Adrenal gland (tissue), 12 donors: ENCODE measurements around the gene PAK5. TPM values are rescaled to one million over a fixed set of nuclear protein-coding genes. Genes with fewer than 3 reads are reported as not detected.

ENCODE experiments used
- DNase-seq, 7 donors: peaks; one replicate each; pipeline ENCODE4 v3.0.0-alpha.2; 2019 to 2020
- H3K27ac ChIP-seq, 5 donors: fragments of 200-600 bp; sonication (generic) in 4 of 5; 1 replicate in 3 of 5; 2 replicates in 2 of 5; pipeline versions ENCODE4 v1.5.1 to v1.8.0; 2016 to 2020; ENCODE audit warnings: mild to moderate bottlenecking in 1 of 5
- H3K27me3 ChIP-seq: fragments of 200-600 bp; 2 replicates; pipeline ENCODE4 v1.8.0; 2021
- H3K36me3 ChIP-seq, 2 donors: fragments of 200-600 bp; replicated peaks in 1 of 2; 1 replicate in 1 of 2; 2 replicates in 1 of 2; pipeline versions ENCODE4 v1.5.1 to v1.8.0; 2018 to 2022
- H3K4me1 ChIP-seq, 2 donors: fragments of 200-600 bp; replicated peaks in 1 of 2; 1 replicate in 1 of 2; 2 replicates in 1 of 2; pipeline versions ENCODE4 v1.5.1 to v1.8.0; 2018 to 2021
- H3K4me3 ChIP-seq, 4 donors: fragments of 200-600 bp; sonication (generic) in 3 of 4; one replicate each; pipeline ENCODE4 v1.5.1; 2016 to 2018
- H3K9me3 ChIP-seq, 3 donors: fragments of 200-600 bp; sonication (generic) in 1 of 3; replicated peaks in 1 of 3; 1 replicate in 2 of 3; 2 replicates in 1 of 3; pipeline versions ENCODE4 v1.5.1 to v1.8.0; 2016 to 2021
- CTCF ChIP-seq, 6 experiments: fragments of 450-650 bp in 4 of 6; fragments of 200-600 bp in 2 of 6; sonication (generic) in 1 of 6; IDR thresholded peaks; 1 replicate in 5 of 6; 2 replicates in 1 of 6; pipeline versions ENCODE4 v1.5.1 to v1.8.0; 2016 to 2021; ENCODE audit warnings: antibody characterized with exemption in 6 of 6, mild to moderate bottlenecking in 2 of 6, moderate library complexity in 1 of 6
- POLR2A ChIP-seq, 2 donors: fragments of 450-650 bp; IDR thresholded peaks; one replicate each; pipeline ENCODE4 v1.6.1; 2017; ENCODE audit warnings: antibody characterized with exemption in 2 of 2, mild to moderate bottlenecking in 2 of 2, moderate library complexity in 1 of 2
- WGBS, 4 donors: extraction: QIAGEN DNeasy Blood & Tissue Kit in 2 of 4; methylation state at CpG; one replicate each; pipeline versions ENCODE4 v1.1.5 to v1.1.7; 2013 to 2017; 5-methylcytosine and 5-hydroxymethylcytosine counted together
- intact Hi-C, 2 donors: fragments of 100-400 bp; cut with DNase I; formaldehyde crosslinking; loops; one replicate each; pipeline versions ENCODE4 v1.14.1 to v1.15.0; 2022 to 2023
- polyA plus RNA-seq, 3 donors: library from polyadenylated mRNA; stranded (reverse); fragments of 200-250 nt in 2 of 3; fragments of 350-450 nt in 1 of 3; fragmentation: Illumina TruSeq in 1 of 3; extraction: RNeasy Lipid Tissue Mini Kit (QIAGEN cat#74804) in 1 of 3; gene quantifications; one replicate each; pipeline ENCODE4 v1.2.3, GENCODE V29; 2013 to 2014
- total RNA-seq, 9 donors: library from RNA; depleted of rRNA in 4 of 9; stranded (reverse); fragments of >200 nt in 4 of 9; fragments of 120-200 nt in 1 of 9; fragmentation: NEBNext Ultra II Directional in 1 of 9; extraction: Animal tissue kit (Norgen Biotek cat#: 25700) in 1 of 9; gene quantifications; one replicate each; pipeline versions ENCODE4 v1.1.0 to v1.2.4, GENCODE V29; 2013 to 2023
- donor health status: healthy with polysubstance abuse.
- donor health status: Bipolar disorder and iron deficiency.
- donor health status: DM: yes; HTN: yes; CAD: no.
- donor health status: DM: no; HTN: no; CAD: no.
- donor health status: DM: no; HTN: no; CAD: no.
- donor health status: DM: yes; HTN: yes; CAD: no.

The PAK5 gene
- total and polyA plus RNA-seq, 12 donors: 1.2 to 17.0 (median 4.0) TPM

GRCh38 chr20:9884666-9885065 is 45.8 kb upstream of the PAK5 start:
- TF ChIP-seq POLR2A (IDR thresholded peaks at IDR 0.05) (no peak), CTCF (IDR thresholded peaks at IDR 0.05) (peak in 5 of 6 experiments; percentile 24 to 36 (median 31))
- intact Hi-C loops: loop anchor here (2.0 to 10.0 kb wide), 2 partner anchors 268 to 270 kb away; no protein-coding TSS in a partner anchor

GRCh38 chr20:9884061-9884460 is 45.2 kb upstream of the PAK5 start:
- Histone ChIP-seq H3K9me3 (no peaks in the 10 kb centered on the region), H3K27me3 (no peaks in the 10 kb centered on the region), H3K4me1 (no peaks in the 10 kb centered on the region), H3K4me3 (no peak overlapping the region), H3K36me3 (no peaks in the 10 kb centered on the region), H3K27ac (no peak overlapping the region)
- 19 to 40% (median 33%) methylated on average over 1 of the region's 1 CpG for WGBS, 4 donors
- peak; percentile 20 to 46 (median 26) for TF ChIP-seq CTCF (IDR thresholded peaks at IDR 0.05)
- TF ChIP-seq POLR2A (IDR thresholded peaks at IDR 0.05): no peak
- DNase-seq: peak in 2 of 7 donors; percentile 9 to 11
- intact Hi-C loops: loop anchor here (2.0 to 10.0 kb wide), 2 partner anchors 267 to 269 kb away; no protein-coding TSS in a partner anchor

More at GRCh38 chr20:9884666-9885065, 45.8 kb upstream of the PAK5 start:
- Histone ChIP-seq H3K9me3 (no peaks in the 10 kb centered on the region), H3K4me1 (no peaks in the 10 kb centered on the region), H3K4me3 (no peak overlapping the region), H3K36me3 (no peaks in the 10 kb centered on the region), H3K27me3 (no peaks in the 10 kb centered on the region), H3K27ac (no peak overlapping the region)
- DNase-seq: peak in 3 of 7 donors; percentile 8 to 17 (median 12)
- 25 to 39% (median 32%) methylated on average over 2 of the region's 2 CpGs for WGBS, 4 donors

GRCh38 chr20:9877932-9878495 is 39.1 kb upstream of the PAK5 start:
- Histone ChIP-seq H3K27ac (no peak overlapping the region), H3K36me3 (no peaks in the 10 kb centered on the region), H3K9me3 (no peaks in the 10 kb centered on the region), H3K4me1 (no peaks in the 10 kb centered on the region), H3K4me3 (no peak overlapping the region), H3K27me3 (no peaks in the 10 kb centered on the region)
- 47 to 61% (median 50%) methylated on average over 3 of the region's 3 CpGs for WGBS, 4 donors
- TF ChIP-seq POLR2A (IDR thresholded peaks at IDR 0.05) (no peak), CTCF (IDR thresholded peaks at IDR 0.05) (no peak)
- no peak for DNase-seq
- intact Hi-C loops: no loop called here

- TF ChIP-seq CTCF (IDR thresholded peaks at IDR 0.05) (no peak), POLR2A (IDR thresholded peaks at IDR 0.05) (no peak)
- no peak for DNase-seq
- no peaks in the 10 kb centered on the region for H3K36me3 ChIP-seq
Measured at GRCh38 chr20:9867196-9867980, 28.5 kb upstream of the PAK5 start.

More at GRCh38 chr20:9867196-9867980, 28.5 kb upstream of the PAK5 start:
- H3K4me3 ChIP-seq: no peak overlapping the region
- no peaks in the 10 kb centered on the region for H3K4me1 ChIP-seq
- WGBS, 4 donors: 76 to 88% (median 82%) methylated on average over 6 of the region's 6 CpGs
- H3K27me3 ChIP-seq: no peaks in the 10 kb centered on the region
- H3K9me3 ChIP-seq: no peaks in the 10 kb centered on the region
- H3K27ac ChIP-seq: no peak overlapping the region
- intact Hi-C loops: no loop called here
